ENCODE data around the gene PTTG1IP. TPM values are rescaled to one million over a fixed set of nuclear protein-coding genes. Genes with fewer than 3 reads are reported as not detected.
"Not testable (repeated sequence)": the region's sequence is repeated elsewhere in the genome, so short reads cannot be mapped to it uniquely, and the experiment has no call there.

Gene PTTG1IP
- total and polyA plus RNA-seq, 2 of the 13 experiments (the other 11 are each of a cell fraction or from before 2014, with no cell fraction given) = 161 to 700 TPM

DNA sequence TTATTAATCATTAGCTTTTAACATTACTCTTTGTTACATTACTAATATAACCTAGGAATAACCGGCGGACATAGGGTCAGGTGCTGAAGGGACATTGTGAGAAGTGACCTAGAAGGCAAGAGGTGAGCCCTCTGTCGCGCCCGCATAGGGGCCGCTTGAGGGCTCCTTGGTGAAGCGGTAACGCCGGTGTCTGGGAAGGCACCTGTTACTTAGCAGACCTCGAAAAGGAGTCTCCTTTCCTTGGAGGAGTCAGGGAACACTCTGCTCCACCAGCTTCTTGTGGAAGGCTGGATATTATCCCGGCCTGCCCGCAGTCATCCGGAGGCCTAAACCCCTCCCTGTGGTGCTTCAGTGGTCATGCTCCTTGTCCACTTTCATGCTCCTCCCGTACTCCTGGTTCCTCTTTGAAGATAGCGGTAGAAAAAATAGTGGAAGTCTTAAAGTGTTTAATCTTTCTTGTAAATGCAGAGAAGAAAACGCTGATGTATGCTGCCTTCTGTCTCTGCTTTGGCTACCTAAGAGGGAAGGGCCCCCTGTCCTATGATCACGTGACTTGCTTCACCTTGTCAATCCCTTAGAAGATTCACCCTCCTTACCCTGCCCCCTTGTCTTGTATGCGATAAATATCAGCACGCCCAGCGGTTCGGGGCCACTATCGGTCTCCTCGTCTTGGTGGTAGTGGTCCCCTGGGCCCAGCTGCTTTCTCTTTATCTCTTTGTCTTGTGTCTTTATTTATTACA is 40.8 kb downstream of the PTTG1IP start:
- H3K36me3 ChIP-seq (replicated peaks in 1 of 2; ENCODE audit: control insufficient read depth in 1 of 2, insufficient read depth in 2 of 2, low read length in 2 of 2); POLR2A ChIA-PET; in situ Hi-C loops (cut with HindIII; ENCODE audit: extremely low pct_ligation_motif_present, low pct_unique_long_range_greater_than_20kb); H3K4me3 ChIP-seq (replicated peaks in 1 of 3; ENCODE audit: insufficient read depth in 1 of 3, low read depth in 2 of 3, low read length in 3 of 3); H3K79me2 ChIP-seq (ENCODE audit: insufficient read depth, low read length); DNase-seq (ENCODE audit: low spot score); CTCF ChIA-PET (ENCODE audit: low intra/inter-chr PET ratio, low total read pairs); intact Hi-C loops (cut with micrococcal nuclease; ENCODE audit: unreplicated experiment); ATAC-seq; H3K9ac ChIP-seq (ENCODE audit: insufficient read depth, low read depth, low read length); H3K4me2 ChIP-seq (ENCODE audit: low read depth, low read length); BruUV-seq (replicated peaks); H3K27ac ChIP-seq (ENCODE audit: extremely low read length, insufficient read depth, low read length); H2AFZ ChIP-seq (ENCODE audit: low read length); FAIRE-seq; H4K20me1 ChIP-seq (ENCODE audit: insufficient read depth, low read length): not testable (repeated sequence)
- peaks cover 4 to 14% of the 10 kb centered on the region in 2 experiments for H3K27me3 ChIP-seq (ENCODE audit: control insufficient read depth in 1 of 2, insufficient read depth in 2 of 2, low read length in 2 of 2)
- peak; percentile 75 for TF ChIP-seq RAD51 (IDR thresholded peaks at IDR 0.05; ENCODE audit: borderline replicate concordance)
- TF ChIP-seq, protein P1, sequence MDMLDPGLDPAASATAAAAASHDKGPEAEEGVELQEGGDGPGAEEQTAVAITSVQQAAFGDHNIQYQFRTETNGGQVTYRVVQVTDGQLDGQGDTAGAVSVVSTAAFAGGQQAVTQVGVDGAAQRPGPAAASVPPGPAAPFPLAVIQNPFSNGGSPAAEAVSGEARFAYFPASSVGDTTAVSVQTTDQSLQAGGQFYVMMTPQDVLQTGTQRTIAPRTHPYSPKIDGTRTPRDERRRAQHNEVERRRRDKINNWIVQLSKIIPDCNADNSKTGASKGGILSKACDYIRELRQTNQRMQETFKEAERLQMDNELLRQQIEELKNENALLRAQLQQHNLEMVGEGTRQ (IDR thresholded peaks at IDR 0.05; ENCODE audit: low read depth, low read length) = peak; percentile 59
- TF ChIP-seq, protein P1 (CRISPR knock-in tag; IDR thresholded peaks at IDR 0.05; ENCODE audit: borderline replicate concordance) = not testable (repeated sequence)
- WGBS (ENCODE audit: low lambda C conversion rate) = 65% methylated on average over 23 of the region's 23 CpGs
- H3K4me1 ChIP-seq (ENCODE audit: insufficient read depth, low read length) = peaks cover 32% of the 10 kb centered on the region
- peaks cover 20% of the 10 kb centered on the region for H3K9me3 ChIP-seq (ENCODE audit: low read length)

DNA sequence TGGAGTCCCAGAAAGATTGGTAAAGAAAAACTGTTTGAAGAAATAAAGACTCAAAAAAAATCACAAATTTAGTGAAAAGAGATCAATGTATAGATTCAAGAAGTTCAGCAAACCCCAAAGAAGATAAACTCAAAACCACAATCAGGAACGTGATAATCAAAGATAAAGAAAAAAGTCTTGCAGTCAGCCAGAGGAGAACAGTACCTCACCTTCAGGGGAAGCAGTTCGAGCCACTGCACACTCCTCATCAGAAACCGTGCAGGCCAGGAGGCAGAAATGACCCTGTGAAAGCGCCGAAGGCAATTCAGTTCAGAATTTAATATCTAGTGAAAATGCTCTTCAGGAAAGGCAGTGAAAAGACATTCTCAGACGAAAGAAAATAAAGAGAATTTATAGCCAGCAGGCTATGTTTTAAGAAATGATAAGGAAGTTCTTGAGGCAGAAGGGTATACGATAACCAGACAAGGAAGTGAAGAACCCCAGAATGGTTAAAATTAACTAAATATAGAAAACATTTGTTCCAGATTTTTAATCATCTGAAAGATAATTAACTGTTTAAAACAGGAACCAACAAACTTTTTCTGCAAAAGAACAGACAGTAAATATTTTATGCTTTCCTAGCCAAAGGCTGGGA is 42.1 kb downstream of the PTTG1IP start:
- no peak overlapping the region for H3K27ac ChIP-seq (ENCODE audit: extremely low read length, insufficient read depth, low read length)
- ATAC-seq (no peak), FAIRE-seq (no peak), DNase-seq (ENCODE audit: low spot score) (no peak)
- H4K20me1 ChIP-seq (ENCODE audit: insufficient read depth, low read length) = no peaks in the 10 kb centered on the region
- H3K9ac ChIP-seq (ENCODE audit: insufficient read depth, low read depth, low read length) = no peak overlapping the region
- no peak overlapping the region for H3K4me2 ChIP-seq (ENCODE audit: low read depth, low read length)
- H3K4me1 ChIP-seq (ENCODE audit: insufficient read depth, low read length) = peaks cover 19% of the 10 kb centered on the region
- intact Hi-C loops (cut with micrococcal nuclease; ENCODE audit: unreplicated experiment) (no loop called here), in situ Hi-C loops (cut with HindIII; ENCODE audit: extremely low pct_ligation_motif_present, low pct_unique_long_range_greater_than_20kb) (no loop called here)
- H2AFZ ChIP-seq (ENCODE audit: low read length) = no peak overlapping the region
- no peaks in the 10 kb centered on the region for H3K36me3 ChIP-seq (replicated peaks in 1 of 2; ENCODE audit: control insufficient read depth in 1 of 2, insufficient read depth in 2 of 2, low read length in 2 of 2)
- H3K4me3 ChIP-seq (replicated peaks in 1 of 3; ENCODE audit: insufficient read depth in 1 of 3, low read depth in 2 of 3, low read length in 3 of 3) = no peak overlapping the region
- no peaks in the 10 kb centered on the region for H3K79me2 ChIP-seq (ENCODE audit: insufficient read depth, low read length)
- H3K27me3 ChIP-seq (ENCODE audit: control insufficient read depth in 1 of 2, insufficient read depth in 2 of 2, low read length in 2 of 2) = peaks cover 4 to 14% of the 10 kb centered on the region in 2 experiments
- 52% methylated on average over 7 of the region's 7 CpGs for WGBS (ENCODE audit: low lambda C conversion rate)
- H3K9me3 ChIP-seq (ENCODE audit: low read length) = peaks cover 29% of the 10 kb centered on the region
- ChIA-PET CTCF (ENCODE audit: low intra/inter-chr PET ratio, low total read pairs) (no interaction called here), POLR2A (no interaction called here)
- TF ChIP-seq ZSCAN9 (CRISPR knock-in tag; IDR thresholded peaks at IDR 0.05; ENCODE audit: borderline replicate concordance) (no peak), ETV6 (CRISPR knock-in tag; conservative IDR thresholded peaks at IDR 0.05) (no peak), MTF1 (CRISPR knock-in tag; IDR thresholded peaks at IDR 0.05) (no peak), ZMAT3 (CRISPR knock-in tag; conservative IDR thresholded peaks at IDR 0.05) (no peak), TBL1XR1 (IDR thresholded peaks at IDR 0.05; ENCODE audit: borderline replicate concordance, low read length, partially characterized antibody) (no peak), MEIS1 (CRISPR knock-in tag; IDR thresholded peaks at IDR 0.05; ENCODE audit: borderline replicate concordance) (no peak), ZNF83 (CRISPR knock-in tag; IDR thresholded peaks at IDR 0.05; ENCODE audit: borderline replicate concordance) (no peak)
- BruUV-seq (replicated peaks) = no TSS peak

All from HepG2 (cell line).